GM15510 (cell line): ENCODE results near the gene HOOK2.

ENCODE experiments used
- POLR2A ChIP-seq: IDR thresholded peaks from 3 replicates; pipeline ENCODE4 v1.6.1; 2011; ENCODE audit warnings: borderline replicate concordance; ENCODE audit not compliant: insufficient read length; ENCODE audit errors: extremely low read depth

The HOOK2 gene, protein sequence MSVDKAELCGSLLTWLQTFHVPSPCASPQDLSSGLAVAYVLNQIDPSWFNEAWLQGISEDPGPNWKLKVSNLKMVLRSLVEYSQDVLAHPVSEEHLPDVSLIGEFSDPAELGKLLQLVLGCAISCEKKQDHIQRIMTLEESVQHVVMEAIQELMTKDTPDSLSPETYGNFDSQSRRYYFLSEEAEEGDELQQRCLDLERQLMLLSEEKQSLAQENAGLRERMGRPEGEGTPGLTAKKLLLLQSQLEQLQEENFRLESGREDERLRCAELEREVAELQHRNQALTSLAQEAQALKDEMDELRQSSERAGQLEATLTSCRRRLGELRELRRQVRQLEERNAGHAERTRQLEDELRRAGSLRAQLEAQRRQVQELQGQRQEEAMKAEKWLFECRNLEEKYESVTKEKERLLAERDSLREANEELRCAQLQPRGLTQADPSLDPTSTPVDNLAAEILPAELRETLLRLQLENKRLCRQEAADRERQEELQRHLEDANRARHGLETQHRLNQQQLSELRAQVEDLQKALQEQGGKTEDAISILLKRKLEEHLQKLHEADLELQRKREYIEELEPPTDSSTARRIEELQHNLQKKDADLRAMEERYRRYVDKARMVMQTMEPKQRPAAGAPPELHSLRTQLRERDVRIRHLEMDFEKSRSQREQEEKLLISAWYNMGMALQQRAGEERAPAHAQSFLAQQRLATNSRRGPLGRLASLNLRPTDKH

DNA sequence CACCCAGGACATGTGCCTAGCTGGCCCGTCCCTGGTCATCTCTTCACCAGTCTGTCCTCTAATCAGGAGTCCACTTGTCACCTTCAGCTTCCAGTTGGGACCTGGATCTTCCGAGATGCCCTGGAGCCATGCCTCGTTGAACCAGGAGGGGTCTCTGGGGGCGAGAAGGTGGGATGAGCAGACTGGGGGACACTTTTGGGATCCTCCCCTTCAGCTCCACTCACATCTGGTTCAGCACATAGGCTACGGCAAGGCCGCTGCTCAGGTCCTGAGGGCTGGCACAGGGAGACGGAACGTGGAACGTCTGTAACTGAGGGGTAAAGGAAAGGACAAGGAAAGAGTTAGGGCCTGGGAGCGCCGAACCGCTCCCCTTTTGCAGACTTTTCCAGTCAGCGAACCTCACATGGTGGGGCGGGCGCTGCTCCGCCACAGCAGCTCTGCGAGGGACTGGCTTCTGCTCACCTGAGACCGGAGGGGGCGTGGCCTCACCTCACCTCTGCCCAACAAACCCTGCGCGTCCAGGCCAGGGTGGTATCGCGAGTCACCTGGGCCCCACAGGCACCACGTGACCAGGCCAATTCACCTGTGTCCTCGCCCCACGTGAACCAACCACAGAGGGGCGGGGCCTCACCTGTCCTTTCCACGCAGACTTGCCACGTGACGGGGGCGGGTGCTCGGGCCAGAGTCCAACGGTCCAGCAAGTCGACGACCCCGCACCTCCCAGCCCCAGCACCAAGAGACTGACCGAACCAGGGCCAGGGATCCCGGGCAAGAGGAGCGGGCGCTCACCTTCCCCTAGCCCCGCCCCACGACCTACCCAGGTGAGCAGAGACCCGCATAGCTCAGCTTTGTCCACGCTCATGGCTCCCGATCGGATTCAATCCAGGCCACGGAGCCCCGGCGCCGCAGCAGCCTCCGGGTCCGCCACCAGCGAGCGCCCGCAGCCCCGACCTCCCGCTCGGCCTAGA is at the start of gene HOOK2:
Gene HOOK2, minus strand, starts transcription at position 965 of the 968 bp plus-strand sequence. Its CDS starts 103 bp downstream, at position 862.
- TF ChIP-seq POLR2A: peak; percentile 30

DNA sequence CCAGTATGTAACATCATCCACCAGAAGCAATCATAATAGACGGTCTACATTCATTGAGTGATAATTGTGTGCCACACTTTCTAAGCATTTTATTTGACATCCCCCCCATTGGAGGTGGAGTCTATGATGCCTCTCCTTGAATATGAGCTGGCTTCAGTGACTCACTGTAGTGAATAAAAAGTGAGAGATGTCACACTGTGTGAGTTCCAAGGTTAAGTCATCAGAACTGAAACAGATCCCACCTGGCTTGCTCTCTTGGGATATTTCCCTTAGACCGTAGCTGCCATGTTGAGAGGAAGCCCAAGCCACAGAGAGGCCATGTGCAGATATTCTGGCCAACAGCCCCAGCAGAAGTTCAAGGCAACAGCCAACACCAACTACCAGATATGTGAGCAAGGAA is 46.4 kb upstream of the HOOK2 start:
- TF ChIP-seq POLR2A: no peak

DNA sequence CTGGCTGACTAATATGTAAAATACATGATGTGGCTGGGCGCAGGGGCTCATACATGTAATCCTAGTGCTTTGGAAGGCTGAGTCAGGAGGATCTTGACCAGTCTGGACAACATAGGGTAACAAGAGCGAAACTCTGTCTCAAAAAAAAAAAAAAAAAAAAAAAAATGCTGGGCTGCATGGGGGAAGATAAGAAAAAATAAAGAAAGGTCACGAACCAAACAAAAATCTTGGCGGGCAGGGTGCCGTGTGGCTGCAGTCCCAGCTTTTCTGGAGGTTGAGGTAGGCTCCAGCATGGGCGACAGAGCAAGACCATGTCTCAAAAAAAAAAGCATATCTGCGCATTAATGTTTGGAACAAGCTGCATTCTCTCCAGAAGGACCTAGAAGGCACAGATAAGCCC is 39.7 kb upstream of the HOOK2 start:
- TF ChIP-seq POLR2A: no peak

DNA sequence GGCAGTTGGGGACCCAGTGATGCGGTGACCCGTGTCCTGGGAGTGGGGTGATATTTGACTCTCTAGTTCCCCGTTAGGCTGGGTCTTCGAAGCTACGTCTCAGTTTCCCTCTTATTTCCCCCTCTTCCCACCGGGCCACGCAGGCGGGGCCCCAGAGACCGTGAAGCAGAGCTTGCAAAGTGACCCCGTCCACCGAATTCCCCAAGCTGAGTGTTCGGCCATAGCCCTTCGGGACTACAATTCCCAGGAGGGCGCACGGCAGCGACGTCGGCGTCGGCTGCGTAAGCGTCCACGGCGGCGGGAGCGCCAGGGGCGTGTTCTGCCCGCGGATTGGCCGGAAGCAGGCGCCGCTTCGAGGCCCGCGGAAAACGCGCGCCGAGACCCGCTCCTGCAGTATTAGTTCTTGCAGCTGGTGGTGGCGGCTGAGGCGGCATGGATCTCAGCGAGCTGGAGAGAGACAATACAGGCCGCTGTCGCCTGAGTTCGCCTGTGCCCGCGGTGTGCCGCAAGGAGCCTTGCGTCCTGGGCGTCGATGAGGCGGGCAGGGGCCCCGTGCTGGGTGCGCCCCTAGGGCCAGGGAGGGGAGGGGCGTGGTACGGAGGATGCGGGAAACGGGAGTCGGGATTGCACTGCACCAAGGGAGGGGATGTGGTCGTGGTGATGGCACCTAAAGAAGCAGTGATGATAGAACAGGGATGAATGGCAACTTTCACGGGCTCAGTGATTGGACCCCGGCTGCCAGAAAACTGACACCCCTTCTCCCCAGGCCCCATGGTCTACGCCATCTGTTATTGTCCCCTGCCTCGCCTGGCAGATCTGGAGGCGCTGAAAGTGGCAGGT is 31.1 kb upstream of the HOOK2 start, which contains the start of gene RNASEH2A:
Gene RNASEH2A, plus strand, starts transcription at position 343 of the 840 bp plus-strand sequence. Its CDS starts 90 bp downstream, at position 433.
- peak; percentile 90 for TF ChIP-seq POLR2A

DNA sequence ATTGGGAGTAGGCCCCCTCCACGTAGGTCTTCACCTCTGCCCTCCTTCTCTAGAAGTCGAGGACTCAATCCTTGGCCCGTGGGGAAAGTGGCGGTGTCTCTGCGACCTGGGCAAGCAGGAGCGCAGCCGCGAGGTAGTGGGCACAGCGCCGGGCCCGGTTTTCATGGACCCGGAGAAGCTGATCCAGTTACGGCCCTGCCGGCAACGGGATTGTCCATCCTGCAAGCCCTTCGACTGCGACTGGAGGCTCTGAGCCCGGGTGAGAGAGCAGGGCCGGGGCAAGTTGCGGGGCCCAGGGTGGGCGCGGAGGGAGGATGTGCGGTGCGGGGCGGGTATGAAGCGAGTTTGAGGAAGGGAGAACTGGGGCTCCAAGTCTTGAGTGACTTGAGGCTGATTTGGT is 28.7 kb upstream of the HOOK2 start:
- TF ChIP-seq POLR2A: no peak

DNA sequence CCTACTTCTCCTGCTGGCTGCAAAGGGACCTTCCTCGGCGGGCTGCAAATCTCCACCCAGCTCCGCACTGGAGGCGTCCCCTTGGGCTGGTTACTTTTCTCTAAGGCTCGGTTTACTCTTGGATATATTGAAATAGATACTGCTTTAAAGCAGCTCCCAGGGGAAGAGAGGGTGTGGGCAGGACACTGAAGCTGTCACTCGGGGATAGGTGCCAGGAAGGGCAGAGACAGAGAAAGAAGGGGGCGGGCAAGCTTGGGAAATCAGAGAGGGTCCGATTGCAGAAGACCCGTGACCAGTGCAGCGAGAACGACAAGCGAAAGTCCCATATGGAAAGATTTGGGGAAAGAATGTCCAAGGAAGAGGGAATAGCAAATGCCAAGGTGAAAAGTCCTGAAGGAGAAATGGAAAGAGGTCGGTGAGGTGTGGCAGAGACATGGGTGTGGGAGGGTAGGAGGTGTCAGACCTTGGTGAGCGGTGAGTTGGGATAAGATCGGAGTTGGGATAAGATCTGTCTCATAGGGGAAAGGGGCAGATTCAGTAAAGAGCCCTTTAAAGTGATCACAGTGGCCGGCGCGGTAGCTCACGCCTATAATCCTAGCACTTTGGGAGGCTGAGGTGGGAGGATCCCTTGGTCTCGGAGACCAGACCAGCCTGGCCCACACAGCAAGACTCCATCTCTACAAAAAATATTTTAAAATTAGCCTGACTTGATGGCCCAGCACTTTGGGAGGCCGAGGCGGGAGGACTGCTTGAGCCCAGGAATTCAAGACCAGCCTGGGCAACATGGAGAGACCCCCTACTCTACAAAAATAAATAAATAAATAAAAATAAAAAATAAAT is 27.1 kb upstream of the HOOK2 start:
- no peak for TF ChIP-seq POLR2A

DNA sequence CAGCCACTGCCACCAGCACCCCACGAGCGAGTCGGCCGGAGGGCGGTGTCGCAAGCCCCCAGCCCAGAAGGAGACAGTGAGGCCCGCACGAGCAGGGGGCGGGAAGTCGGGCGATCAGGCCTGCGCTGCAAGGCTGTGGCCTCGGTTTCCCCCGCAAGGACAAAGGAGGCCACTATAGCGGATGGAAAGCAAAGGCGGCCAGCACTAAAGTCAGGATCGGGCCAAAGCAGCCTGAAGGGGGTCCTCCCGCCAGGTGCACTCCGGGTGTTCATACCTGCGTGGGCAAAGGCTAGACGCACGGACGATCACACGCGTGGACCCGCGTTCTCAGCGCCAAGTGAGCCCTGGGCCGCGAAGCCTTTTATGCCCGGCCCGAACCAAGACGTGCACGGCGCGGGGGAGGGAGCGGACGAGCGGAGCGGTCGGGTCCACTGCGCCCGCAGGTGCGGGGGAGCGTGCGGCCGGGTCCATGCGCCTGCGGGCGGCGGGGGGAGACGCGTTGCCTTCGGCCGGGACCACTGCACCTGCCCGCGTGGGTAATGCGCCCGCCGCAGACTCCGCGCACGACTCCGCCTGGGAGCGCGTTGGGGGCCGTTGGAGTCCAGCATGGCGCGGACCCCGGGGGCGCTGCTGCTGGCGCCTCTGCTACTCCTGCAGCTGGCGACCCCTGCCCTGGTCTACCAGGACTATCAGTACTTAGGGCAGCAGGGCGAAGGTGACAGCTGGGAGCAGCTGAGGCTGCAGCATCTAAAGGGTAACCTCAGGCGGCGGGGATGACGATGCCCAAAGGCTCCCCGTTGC is 26.3 kb upstream of the HOOK2 start, which contains the start of the genes PRDX2 and THSD8:
Gene PRDX2, minus strand, starts transcription at position 335 of the 801 bp plus-strand sequence. CDS start 539 bp downstream, outside the sequence.
Gene THSD8, plus strand, starts transcription at position 604 of the 801 bp plus-strand sequence. Its CDS starts 3 bp downstream, at position 607.
- TF ChIP-seq POLR2A: peak; percentile 93

DNA sequence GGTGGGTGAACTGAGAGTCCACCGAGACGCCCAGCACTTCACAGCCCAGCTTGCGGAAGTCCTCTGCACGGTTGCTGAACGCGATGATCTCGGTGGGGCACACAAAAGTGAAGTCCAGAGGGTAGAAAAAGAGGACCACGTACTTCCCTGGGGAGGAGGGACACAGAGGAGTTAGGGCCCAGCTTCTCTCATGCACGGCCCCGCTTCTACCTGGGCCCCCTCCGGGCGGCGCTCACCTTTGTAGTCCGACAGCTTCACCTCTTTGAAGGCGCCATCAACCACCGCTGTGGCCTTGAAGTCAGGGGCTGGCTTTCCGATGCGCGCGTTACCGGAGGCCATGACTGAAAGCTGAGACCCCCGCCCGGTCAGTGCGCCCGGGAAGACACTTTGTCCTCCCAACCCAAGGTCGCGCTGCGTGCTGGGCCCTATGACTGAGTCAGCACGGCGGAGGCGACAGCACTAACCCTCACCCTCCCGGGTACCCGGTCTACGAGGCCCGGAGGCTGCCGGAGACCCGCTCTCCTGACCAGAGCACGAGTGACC is 25.6 kb upstream of the HOOK2 start:
- no peak for TF ChIP-seq POLR2A

DNA sequence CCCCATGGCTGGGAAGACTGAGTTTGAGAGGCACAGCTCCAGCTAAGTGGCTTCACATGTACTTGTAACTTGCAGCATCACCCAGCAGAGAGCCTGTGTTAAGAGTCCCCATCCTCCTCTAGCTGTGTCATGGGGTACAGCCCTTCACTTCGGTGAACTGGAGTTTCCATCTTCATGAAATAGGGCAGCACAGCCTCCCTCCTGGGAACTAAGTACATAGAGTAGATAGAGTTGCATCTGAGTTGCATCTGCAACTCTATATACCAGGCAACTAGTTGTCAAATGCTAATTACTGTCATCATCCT is 25.1 kb upstream of the HOOK2 start:
- no peak for TF ChIP-seq POLR2A

DNA sequence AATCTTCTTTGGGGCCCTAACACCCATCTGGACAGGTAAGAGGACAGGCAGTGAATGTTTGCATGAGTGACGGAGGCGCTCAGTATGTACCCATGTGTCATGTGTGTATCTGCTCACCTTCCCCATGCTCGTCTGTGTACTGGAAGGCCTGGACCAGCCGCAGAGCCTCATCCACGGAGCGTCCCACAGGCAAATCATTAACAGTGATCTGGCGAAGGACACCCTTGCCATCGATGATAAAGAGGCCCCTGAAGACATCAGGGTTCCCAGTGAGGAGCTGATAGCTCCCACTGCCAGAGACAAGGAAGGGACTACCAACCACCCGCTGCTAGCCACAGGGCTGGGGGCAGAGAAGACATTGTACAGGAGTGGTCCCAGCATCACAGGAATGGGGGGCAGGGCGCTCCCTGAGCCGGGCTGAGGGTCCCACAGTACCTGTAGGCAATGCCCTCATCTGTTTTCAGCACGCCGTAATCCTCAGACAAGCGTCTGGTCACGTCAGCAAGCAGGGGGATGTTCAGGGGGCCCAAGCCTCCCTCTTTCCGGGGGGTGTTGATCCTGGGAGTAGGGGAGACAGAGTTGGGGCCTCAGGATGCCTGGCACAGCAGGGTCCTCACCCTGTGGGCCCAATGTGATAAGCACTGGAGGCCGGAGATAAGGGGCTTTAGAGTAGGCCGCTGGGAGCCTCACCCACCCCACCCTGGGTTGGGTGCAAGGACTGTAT is 24.6 kb upstream of the HOOK2 start:
- TF ChIP-seq POLR2A: no peak

DNA sequence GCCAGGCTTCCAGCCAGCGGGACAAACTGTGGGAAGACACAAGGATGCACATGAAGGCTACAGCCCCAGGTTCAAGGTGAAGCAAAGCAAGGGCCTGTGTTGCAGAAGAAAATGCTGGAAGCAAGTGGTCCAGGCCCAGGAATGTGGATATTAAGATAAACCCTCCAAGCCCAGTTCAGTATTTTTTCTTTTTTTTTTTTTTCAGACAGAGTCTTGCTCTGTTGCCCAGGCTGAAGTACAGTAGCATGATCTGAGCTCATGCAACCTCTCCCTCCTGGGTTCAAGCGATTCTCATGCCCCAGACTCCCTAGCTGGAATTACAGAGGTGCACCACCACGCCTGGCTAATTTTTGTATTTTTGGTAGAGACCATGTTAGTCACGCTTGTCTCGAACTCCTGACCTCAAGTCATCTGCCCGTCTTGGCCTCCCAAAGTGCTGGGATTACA is 21.8 kb upstream of the HOOK2 start:
- no peak for TF ChIP-seq POLR2A
